Neural cell (in vitro differentiated cells): ENCODE data around the gene PIM3. TPM values are rescaled to one million over a fixed set of nuclear protein-coding genes. Genes with fewer than 3 reads are reported as not detected.

Experiments
- H2AFZ ChIP-seq: fragments of 200-600, 300-800 bp; sonication (generic), shearing (Covaris generic); 2 replicates; pipeline ENCODE4 v1.6.0; 2014; ENCODE audit warnings: low read depth, mild to moderate bottlenecking, antibody characterized with exemption, low read length, moderate library complexity
- H3F3A ChIP-seq: fragments of 200-600 bp; shearing (Covaris generic); 2 replicates; pipeline ENCODE4 v1.6.1; 2016; ENCODE audit warnings: mild to moderate bottlenecking, moderate library complexity, mixed read lengths, antibody characterized with exemption, low read length; ENCODE audit not compliant: insufficient read depth, poor library complexity, severe bottlenecking
- H3K27ac ChIP-seq: fragments of 200-600, 300-800 bp; sonication (generic), shearing (Covaris generic); 2 replicates; pipeline ENCODE4 v1.5.1; 2014; ENCODE audit warnings: mild to moderate bottlenecking, low read length, moderate library complexity
- H3K27me3 ChIP-seq: fragments of 300-800, 200-600 bp; sonication (generic), shearing (Covaris generic); 2 replicates; pipeline ENCODE4 v1.6.0; 2014; ENCODE audit warnings: mild to moderate bottlenecking, low read depth, low read length, moderate library complexity; ENCODE audit not compliant: insufficient read depth
- H3K36me3 ChIP-seq: fragments of 300-800, 200-600 bp; sonication (generic), shearing (Covaris generic); 2 replicates; pipeline ENCODE4 v1.5.1; 2014; ENCODE audit warnings: mild to moderate bottlenecking, antibody characterized with exemption, low read length, moderate library complexity; ENCODE audit not compliant: insufficient read depth
- H3K4me2 ChIP-seq: fragments of 300-800, 200-600 bp; sonication (generic), shearing (Covaris generic); 2 replicates; pipeline ENCODE4 v1.6.0; 2014; ENCODE audit warnings: mild to moderate bottlenecking, low read length
- H3K4me3 ChIP-seq: fragments of 300-800, 200-600 bp; sonication (generic), shearing (Covaris generic); 2 replicates; pipeline ENCODE4 v1.5.1; 2014; ENCODE audit warnings: mild to moderate bottlenecking, low read length, moderate library complexity
- H3K79me2 ChIP-seq: fragments of 200-600 bp; shearing (Covaris generic); replicated peaks from 2 replicates; pipeline ENCODE4 v1.6.0; 2014; ENCODE audit warnings: mild to moderate bottlenecking, low read length, moderate library complexity; ENCODE audit not compliant: insufficient read depth
- H3K9ac ChIP-seq: fragments of 300-800, 200-600 bp; sonication (generic), shearing (Covaris generic); 2 replicates; pipeline ENCODE4 v1.6.1; 2016; ENCODE audit warnings: mild to moderate bottlenecking, low read length, mixed read lengths
- H3K9me2 ChIP-seq: fragments of 200-600 bp; shearing (Covaris generic); 2 replicates; pipeline ENCODE4 v1.6.1; 2016; ENCODE audit warnings: mild to moderate bottlenecking, low read length, mixed read lengths; ENCODE audit not compliant: insufficient read depth
- H3K9me3 ChIP-seq: fragments of 200-600, 300-800 bp; sonication (generic), shearing (Covaris generic); 2 replicates; pipeline ENCODE4 v1.6.1; 2016; ENCODE audit warnings: mild to moderate bottlenecking, mixed run types, low read length, moderate library complexity, mixed read lengths
- H4K20me1 ChIP-seq: fragments of 200-600 bp; shearing (Covaris generic); 2 replicates; pipeline ENCODE4 v1.6.1; 2016; ENCODE audit warnings: mild to moderate bottlenecking, mixed run types; ENCODE audit not compliant: insufficient read depth
- EP300 ChIP-seq: fragments of 450-650 bp; conservative IDR thresholded peaks from 2 replicates; pipeline ENCODE4 v1.6.1; 2014; ENCODE audit warnings: antibody characterized with exemption, mild to moderate bottlenecking, moderate library complexity; ENCODE audit not compliant: poor library complexity, severe bottlenecking
- EZH2 ChIP-seq: fragments of 200-600, 300-800 bp; shearing (Covaris generic), sonication (generic); IDR thresholded peaks from 2 replicates; pipeline ENCODE4 v1.6.1; 2014; ENCODE audit warnings: antibody characterized with exemption, low read length, borderline replicate concordance, mild to moderate bottlenecking; ENCODE audit not compliant: insufficient read depth, poor library complexity, severe bottlenecking
- MXI1 ChIP-seq: fragments of 450-650 bp; conservative IDR thresholded peaks from 2 replicates; pipeline ENCODE4 v1.6.1; 2014; ENCODE audit warnings: antibody characterized with exemption, mild to moderate bottlenecking; ENCODE audit not compliant: poor library complexity, severe bottlenecking
- POLR2AphosphoS5 ChIP-seq: IDR thresholded peaks from 2 replicates; pipeline ENCODE4 v1.6.1; 2012
- RAD21 ChIP-seq: fragments of 450-650 bp; conservative IDR thresholded peaks from 2 replicates; pipeline ENCODE4 v1.6.1; 2014; ENCODE audit warnings: antibody characterized with exemption, mild to moderate bottlenecking, moderate library complexity
- SMC3 ChIP-seq: fragments of 450-650 bp; conservative IDR thresholded peaks from 2 replicates; pipeline ENCODE4 v1.6.1; 2014; ENCODE audit warnings: antibody characterized with exemption, mild to moderate bottlenecking, moderate library complexity; ENCODE audit not compliant: poor library complexity
- TAF1 ChIP-seq: IDR thresholded peaks from 2 replicates; pipeline ENCODE4 v1.6.1; 2012; ENCODE audit warnings: low read depth
- polyA plus RNA-seq: library from polyadenylated mRNA; depleted of rRNA; stranded (reverse); fragments of >200 nt; gene quantifications from 2 replicates; pipeline ENCODE4 v1.2.3, GENCODE V29; 2014
- TF ChIP-seq, protein P1 (sequence below): fragments of 450-650 bp; IDR thresholded peaks from 2 replicates; pipeline ENCODE4 v1.5.1; 2014; ENCODE audit warnings: antibody characterized with exemption, mild to moderate bottlenecking, moderate library complexity; ENCODE audit not compliant: poor library complexity, severe bottlenecking
- TF ChIP-seq, protein P2 (sequence below): IDR thresholded peaks from 2 replicates; pipeline ENCODE4 v1.6.1; 2012; ENCODE audit warnings: borderline replicate concordance

PIM3 gene
- polyA plus RNA-seq, 1 donor from 2014 or later = 28.7 TPM

DNA sequence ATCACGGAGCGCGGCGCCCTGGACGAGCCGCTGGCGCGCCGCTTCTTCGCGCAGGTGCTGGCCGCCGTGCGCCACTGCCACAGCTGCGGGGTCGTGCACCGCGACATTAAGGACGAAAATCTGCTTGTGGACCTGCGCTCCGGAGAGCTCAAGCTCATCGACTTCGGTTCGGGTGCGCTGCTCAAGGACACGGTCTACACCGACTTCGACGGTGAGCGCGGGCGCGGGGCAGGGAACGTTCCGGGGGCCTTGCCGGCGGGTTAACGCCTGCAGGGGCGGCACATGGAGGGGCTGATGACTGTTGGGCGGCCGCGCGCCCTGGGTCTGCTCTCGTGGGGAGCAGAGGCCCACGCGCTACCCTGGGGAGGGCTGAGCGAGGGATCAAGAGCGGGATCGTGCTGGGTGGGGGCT lies 1.0 kb downstream of the PIM3 start:
- Histone ChIP-seq H4K20me1 (no peaks in the 10 kb centered on the region), H3F3A (no peaks in the 10 kb centered on the region), H3K9ac (peak overlapping the region; percentile 66), H2AFZ (no peak overlapping the region), H3K79me2 (no peaks in the 10 kb centered on the region), H3K9me2 (no peaks in the 10 kb centered on the region), H3K4me2 (peak overlapping the region; percentile 55), H3K4me3 (peak overlapping the region; percentile 77), H3K9me3 (no peaks in the 10 kb centered on the region), H3K27me3 (no peaks in the 10 kb centered on the region), H3K27ac (no peak overlapping the region), H3K36me3 (no peaks in the 10 kb centered on the region)
- TF ChIP-seq MXI1 (peak; percentile 8), RAD21 (no peak)

DNA sequence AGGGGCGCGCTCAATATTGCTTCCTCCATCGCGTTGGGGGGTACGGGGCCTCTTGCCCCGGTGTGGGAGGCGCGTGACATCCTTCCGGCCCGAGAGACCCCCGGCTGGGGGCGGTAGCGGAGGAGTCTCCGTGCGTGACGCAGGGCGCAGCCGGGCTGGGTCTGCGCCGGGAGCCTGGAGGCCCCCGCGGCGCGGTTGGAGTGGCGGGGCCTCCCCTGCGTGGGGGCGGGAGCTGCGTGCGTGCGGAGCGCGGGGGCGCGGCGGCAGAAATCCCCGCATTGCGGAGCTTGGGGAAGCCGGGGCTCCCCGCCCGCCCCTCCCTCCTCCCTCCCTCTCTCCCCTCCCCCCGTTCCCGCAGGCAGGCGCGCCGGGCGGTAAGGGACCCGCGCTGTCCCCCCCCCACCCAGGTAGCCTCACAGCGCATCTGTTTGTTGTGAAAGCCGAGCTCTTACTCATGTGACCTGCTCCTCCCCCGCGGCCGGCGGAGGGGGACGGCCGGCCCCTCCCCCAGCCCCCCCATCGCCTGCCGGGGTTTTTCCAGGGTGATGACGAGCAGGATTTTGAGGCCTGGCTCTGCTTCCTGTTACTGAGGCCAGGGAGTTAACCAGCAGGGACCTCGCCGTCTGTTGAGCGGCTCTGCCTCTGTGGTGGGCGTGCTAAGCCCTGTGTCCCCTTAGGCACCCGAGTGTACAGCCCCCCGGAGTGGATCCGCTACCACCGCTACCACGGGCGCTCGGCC lies 1.6 kb downstream of the PIM3 start:
- Histone ChIP-seq H3K9me3 (no peaks in the 10 kb centered on the region), H3K79me2 (no peaks in the 10 kb centered on the region), H3K9me2 (no peaks in the 10 kb centered on the region), H3K36me3 (no peaks in the 10 kb centered on the region), H3K4me2 (peak overlapping the region; percentile 55), H3K27me3 (no peaks in the 10 kb centered on the region), H3K27ac (no peak overlapping the region), H3K9ac (peak overlapping the region; percentile 66), H2AFZ (no peak overlapping the region), H3F3A (no peaks in the 10 kb centered on the region), H4K20me1 (no peaks in the 10 kb centered on the region), H3K4me3 (peak overlapping the region; percentile 77)
- no peak for TF ChIP-seq POLR2AphosphoS5

DNA sequence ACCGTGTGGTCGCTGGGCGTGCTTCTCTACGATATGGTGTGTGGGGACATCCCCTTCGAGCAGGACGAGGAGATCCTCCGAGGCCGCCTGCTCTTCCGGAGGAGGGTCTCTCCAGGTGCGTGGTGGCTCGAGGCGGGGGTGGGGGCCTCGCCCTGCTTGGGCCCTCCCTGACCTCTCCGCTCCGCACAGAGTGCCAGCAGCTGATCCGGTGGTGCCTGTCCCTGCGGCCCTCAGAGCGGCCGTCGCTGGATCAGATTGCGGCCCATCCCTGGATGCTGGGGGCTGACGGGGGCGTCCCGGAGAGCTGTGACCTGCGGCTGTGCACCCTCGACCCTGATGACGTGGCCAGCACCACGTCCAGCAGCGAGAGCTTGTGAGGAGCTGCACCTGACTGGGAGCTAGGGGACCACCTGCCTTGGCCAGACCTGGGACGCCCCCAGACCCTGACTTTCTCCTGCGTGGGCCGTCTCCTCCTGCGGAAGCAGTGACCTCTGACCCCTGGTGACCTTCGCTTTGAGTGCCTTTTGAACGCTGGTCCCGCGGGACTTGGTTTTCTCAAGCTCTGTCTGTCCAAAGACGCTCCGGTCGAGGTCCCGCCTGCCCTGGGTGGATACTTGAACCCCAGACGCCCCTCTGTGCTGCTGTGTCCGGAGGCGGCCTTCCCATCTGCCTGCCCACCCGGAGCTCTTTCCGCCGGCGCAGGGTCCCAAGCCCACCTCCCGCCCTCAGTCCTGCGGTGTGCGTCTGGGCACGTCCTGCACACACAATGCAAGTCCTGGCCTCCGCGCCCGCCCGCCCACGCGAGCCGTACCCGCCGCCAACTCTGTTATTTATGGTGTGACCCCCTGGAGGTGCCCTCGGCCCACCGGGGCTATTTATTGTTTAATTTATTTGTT lies 2.4 kb downstream of the PIM3 start:
- H4K20me1 ChIP-seq = no peaks in the 10 kb centered on the region
- no peak for TF ChIP-seq RAD21
- TF ChIP-seq POLR2AphosphoS5 = no peak
- TF ChIP-seq, protein P1, sequence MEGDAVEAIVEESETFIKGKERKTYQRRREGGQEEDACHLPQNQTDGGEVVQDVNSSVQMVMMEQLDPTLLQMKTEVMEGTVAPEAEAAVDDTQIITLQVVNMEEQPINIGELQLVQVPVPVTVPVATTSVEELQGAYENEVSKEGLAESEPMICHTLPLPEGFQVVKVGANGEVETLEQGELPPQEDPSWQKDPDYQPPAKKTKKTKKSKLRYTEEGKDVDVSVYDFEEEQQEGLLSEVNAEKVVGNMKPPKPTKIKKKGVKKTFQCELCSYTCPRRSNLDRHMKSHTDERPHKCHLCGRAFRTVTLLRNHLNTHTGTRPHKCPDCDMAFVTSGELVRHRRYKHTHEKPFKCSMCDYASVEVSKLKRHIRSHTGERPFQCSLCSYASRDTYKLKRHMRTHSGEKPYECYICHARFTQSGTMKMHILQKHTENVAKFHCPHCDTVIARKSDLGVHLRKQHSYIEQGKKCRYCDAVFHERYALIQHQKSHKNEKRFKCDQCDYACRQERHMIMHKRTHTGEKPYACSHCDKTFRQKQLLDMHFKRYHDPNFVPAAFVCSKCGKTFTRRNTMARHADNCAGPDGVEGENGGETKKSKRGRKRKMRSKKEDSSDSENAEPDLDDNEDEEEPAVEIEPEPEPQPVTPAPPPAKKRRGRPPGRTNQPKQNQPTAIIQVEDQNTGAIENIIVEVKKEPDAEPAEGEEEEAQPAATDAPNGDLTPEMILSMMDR = no peak
- TF ChIP-seq MXI1 = no peak
- no peak for TF ChIP-seq SMC3
- no peak for TF ChIP-seq EZH2
- no peak for TF ChIP-seq TAF1
- no peak for TF ChIP-seq EP300
- TF ChIP-seq, protein P2, sequence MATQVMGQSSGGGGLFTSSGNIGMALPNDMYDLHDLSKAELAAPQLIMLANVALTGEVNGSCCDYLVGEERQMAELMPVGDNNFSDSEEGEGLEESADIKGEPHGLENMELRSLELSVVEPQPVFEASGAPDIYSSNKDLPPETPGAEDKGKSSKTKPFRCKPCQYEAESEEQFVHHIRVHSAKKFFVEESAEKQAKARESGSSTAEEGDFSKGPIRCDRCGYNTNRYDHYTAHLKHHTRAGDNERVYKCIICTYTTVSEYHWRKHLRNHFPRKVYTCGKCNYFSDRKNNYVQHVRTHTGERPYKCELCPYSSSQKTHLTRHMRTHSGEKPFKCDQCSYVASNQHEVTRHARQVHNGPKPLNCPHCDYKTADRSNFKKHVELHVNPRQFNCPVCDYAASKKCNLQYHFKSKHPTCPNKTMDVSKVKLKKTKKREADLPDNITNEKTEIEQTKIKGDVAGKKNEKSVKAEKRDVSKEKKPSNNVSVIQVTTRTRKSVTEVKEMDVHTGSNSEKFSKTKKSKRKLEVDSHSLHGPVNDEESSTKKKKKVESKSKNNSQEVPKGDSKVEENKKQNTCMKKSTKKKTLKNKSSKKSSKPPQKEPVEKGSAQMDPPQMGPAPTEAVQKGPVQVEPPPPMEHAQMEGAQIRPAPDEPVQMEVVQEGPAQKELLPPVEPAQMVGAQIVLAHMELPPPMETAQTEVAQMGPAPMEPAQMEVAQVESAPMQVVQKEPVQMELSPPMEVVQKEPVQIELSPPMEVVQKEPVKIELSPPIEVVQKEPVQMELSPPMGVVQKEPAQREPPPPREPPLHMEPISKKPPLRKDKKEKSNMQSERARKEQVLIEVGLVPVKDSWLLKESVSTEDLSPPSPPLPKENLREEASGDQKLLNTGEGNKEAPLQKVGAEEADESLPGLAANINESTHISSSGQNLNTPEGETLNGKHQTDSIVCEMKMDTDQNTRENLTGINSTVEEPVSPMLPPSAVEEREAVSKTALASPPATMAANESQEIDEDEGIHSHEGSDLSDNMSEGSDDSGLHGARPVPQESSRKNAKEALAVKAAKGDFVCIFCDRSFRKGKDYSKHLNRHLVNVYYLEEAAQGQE = no peak
- no peaks in the 10 kb centered on the region for H3K79me2 ChIP-seq
- no peak overlapping the region for H3K9ac ChIP-seq
- H3K9me2 ChIP-seq = no peaks in the 10 kb centered on the region
- no peaks in the 10 kb centered on the region for H3K27me3 ChIP-seq
- no peak overlapping the region for H3K27ac ChIP-seq
- no peak overlapping the region for H3K4me2 ChIP-seq
- H3K4me3 ChIP-seq = peak overlapping the region; percentile 77
- H3K36me3 ChIP-seq = no peaks in the 10 kb centered on the region
- no peaks in the 10 kb centered on the region for H3F3A ChIP-seq
- no peaks in the 10 kb centered on the region for H3K9me3 ChIP-seq
- no peak overlapping the region for H2AFZ ChIP-seq
